HG03521 (cell line): ENCODE measurements around the gene HMGN3.
A peak's percentile ranks its signal among the peaks of the same experiment; 100 is the strongest.
"Not testable (repeated sequence)": the region's sequence is repeated elsewhere in the genome, so short reads cannot be mapped to it uniquely, and the experiment has no call there.

Experiments used
- ATAC-seq: cut with Tn5 transposase; IDR thresholded peaks from one replicate; pipeline ENCODE4 v1.9.1; 2021; ENCODE audit warnings: mild to moderate bottlenecking, moderate library complexity; ENCODE audit not compliant: unreplicated experiment

HMGN3 gene

DNA sequence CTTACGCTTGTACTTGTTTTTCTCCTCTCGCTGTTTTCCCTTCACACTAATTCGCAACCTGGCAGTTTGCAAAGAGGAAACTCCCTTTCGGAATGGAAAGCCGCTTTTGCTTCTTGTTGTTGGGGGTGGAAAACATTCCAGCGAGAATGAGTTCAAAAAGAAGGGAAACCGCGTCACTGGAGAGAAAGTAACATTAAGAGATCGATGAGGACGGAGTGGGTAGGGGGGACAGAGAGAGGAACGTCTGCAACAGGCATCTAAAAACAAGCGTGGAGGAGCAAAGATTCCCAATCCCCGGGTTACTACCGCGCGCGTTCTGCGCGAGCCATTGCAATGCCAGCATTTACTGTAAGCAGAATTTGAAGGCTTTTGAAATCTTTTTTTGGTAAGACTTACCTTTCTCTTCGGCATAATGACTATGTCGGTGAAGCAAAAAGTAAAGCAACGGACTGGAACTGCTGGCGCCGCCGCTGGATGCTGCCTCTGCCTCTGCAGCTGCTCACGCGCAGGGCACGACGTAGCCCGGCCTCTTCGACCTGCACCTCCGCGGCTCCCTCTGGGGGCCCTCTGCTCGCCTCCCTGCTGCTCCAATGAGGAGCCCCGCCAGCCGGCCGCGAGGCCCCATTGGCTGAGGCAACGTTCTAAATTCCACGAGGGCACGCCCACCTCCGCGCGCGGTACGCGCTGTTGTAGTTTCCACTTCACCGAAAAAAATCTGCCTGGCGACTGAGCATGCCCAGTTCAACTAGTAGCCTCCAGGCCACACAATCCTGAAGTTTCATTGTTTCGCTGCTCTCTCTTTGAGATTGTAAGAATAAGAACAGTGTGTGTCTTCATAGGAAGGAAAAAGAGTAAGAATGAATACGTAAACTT lies at the start of gene HMGN3:
HMGN3 (minus strand) TSS at position 533 of the 873 bp plus-strand sequence.
- ATAC-seq: peak; percentile 96

- no peak for ATAC-seq
These were observed 46.3 kb upstream of the HMGN3 start for GRCh38 chr6:79280756-79281155.

DNA sequence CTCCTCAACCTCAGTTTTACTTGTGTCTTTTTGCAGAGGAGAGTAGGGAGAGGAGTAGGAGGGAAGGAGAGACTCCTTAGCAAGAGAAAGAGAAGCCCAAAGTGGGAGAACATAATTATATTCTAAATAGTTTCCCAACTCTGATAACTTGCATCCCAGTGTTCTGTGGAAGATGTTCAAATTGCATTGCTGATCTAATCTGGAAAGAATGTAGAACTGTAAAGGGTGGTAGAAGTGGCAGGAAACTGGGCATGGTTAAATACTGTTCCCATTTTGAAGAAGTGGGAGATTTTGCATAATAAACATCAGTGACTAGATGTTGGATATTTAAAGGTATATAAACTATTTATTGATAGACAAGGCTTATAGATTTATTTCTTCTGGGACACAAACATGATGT lies 42.6 kb upstream of the HMGN3 start:
- ATAC-seq: no peak

DNA sequence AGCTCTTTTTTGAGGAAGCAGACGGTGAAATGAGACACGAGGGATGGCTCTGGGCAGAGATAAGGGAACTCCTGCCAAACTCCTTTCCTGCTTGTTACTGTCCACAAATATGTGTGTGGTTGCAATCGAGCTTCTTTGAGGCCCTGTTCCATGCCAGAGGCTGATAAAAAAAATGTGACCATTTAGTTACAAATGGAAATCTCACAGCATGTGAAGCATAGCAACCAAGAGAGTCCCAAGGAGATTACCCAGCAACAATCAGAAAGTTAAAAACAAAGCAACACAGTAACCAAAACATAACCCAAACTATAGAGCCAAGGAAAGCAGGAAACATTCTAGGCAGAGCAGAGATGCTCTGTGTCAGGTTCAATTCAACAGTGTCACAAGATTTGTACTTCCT lies 35.4 kb upstream of the HMGN3 start:
- no peak for ATAC-seq

- ATAC-seq: no peak
These were observed 32.6 kb upstream of the HMGN3 start for GRCh38 chr6:79267128-79267527.

DNA sequence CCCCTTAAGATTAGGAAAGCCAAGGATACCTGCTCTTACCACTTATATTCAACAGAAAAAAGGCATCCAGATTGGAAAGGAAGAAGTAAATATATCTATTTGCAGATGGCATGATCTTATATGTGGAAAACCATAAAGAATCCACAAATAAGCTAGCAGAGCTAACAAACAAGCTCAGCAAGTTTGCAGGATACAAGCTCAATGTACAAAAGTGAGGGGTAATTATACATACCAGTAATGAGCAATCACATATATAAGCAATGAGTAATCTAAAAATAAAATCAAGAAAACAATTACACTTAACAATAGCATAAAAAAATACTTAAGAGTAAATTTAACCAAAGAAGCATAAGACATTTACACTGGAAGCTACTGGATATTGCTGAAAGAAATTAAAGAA lies 31.6 kb upstream of the HMGN3 start:
- ATAC-seq: no peak

DNA sequence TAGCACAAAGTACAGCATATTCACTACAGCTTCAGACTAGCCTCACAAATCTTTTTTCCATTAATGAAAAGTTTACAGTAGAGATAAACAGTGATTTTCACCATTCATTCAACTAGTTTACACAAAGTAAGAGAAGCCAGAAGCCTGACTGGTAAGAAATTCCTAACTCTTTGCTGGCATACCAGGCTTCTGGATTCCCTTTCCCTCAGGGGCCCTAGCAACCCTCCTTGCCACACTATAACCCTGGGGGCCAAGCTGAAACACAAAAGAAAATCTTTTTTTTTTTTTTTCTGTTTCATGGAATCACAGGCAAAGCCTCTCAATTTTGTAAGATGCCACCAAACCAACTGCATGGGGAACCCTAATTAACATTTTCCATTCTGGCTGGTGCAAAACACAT lies 28.9 kb upstream of the HMGN3 start:
- no peak for ATAC-seq

GRCh38 chr6:79261666-79262065 lies 27.2 kb upstream of the HMGN3 start:
- ATAC-seq: no peak

DNA sequence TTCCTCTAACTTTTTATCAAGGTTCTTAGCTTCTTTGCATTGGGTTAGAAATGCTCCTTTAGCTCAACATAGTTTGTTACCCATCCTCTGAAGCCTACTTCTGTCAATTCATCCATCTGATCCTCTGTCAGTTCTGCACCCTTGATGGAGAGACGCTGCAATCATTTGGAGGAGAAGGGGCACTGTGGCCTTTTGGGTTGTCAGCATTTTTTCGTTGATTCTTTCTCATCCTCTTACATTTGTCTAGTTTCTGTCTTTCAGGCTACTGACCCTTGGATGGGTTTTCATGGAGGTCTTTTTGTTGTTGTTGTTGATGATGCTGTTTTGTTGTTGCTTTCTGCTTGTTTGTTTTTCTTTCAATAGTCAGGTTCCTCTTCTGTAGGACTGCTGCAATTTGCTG lies 26.3 kb upstream of the HMGN3 start:
- no peak for ATAC-seq

GRCh38 chr6:79257381-79258205 lies 23.1 kb upstream of the HMGN3 start:
- no peak for ATAC-seq

DNA sequence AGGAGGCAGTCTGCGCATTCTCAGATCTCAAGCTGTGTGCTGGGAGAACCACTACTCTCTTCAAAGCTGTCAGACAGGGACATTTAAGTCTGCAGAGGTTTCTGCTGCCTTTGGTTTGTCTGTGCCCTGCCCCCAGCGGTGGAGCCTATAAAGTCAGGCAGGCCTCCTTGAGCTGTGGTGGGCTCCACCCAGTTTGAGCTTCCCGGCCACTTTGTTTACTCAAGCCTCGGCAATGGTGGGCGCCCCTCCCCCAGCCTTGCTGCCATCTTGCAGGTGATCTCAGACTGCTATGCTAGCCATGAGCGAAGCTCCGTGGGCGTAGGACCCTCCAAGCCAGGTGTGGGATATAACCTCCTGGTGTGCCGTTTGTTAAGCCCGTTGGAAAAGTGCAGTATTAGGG lies 22.3 kb upstream of the HMGN3 start:
- not testable (repeated sequence) for ATAC-seq

DNA sequence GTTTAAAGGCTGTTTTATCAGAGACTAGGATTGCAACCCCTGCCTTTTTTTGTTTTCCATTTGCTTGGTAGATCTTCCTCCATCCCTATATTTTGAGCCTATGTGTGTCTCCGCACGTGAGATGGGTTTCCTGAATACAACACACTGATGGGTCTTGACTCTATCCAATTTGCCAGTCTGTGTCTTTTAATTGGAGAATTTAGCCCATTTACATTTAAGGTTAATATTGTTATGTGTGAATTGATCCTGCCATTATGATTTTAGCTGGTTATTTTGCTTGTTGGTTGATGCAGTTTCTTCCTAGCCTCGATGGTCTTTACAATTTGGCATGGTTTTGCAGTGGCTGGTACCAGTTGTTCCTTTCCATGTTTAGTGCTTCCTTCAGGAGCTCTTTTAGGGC lies 20.6 kb upstream of the HMGN3 start:
- ATAC-seq: not testable (repeated sequence)

GRCh38 chr6:79250559-79250958 lies 16.1 kb upstream of the HMGN3 start:
- no peak for ATAC-seq

- ATAC-seq: no peak
These were observed 15.6 kb upstream of the HMGN3 start for GRCh38 chr6:79250107-79250514.

GRCh38 chr6:79249136-79249535 lies 14.7 kb upstream of the HMGN3 start:
- no peak for ATAC-seq

GRCh38 chr6:79246891-79247290 lies 12.4 kb upstream of the HMGN3 start:
- peak; percentile 84 for ATAC-seq

DNA sequence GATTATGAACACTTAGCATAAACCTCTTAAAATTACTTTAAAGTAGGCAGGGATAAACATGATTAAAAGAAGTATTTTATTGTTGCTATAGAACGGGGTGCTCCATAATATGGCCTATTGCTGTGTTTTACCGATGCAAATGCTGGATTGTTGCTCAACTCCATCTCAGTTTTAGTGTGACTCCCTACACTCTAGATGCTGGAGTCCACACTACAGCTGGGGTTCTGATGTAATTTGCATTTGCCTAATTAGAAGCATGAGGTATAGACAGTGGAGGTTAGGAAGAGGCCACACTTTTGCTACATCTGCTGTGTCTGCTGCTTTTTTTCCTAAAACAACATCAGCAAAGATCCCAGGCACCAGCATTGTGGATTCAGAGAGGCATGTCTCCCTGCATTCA lies 6.7 kb upstream of the HMGN3 start:
- ATAC-seq: no peak

- no peak for ATAC-seq
These were observed 6.0 kb upstream of the HMGN3 start for GRCh38 chr6:79240509-79240908.

- ATAC-seq: no peak
These were observed 5.2 kb upstream of the HMGN3 start for GRCh38 chr6:79239536-79240168.

DNA sequence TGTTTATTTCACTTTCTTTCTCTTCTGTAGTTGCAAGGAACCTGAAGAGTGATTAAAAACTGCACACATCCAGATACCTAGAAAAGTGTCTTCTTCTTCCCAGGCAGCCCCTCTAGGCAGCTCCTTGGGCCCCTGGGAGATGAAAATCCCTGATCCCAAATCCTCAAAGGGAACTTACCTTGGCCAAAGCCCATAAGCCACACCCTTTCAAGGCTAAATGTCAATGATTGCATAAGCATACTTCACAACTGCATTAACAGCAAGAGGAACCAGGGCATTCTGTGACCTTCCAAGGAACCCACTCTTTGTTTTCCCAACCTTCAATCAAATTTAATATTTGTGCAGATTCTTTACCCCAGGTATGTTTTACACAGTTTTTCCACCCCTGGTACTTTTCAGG lies 4.4 kb upstream of the HMGN3 start:
- ATAC-seq: no peak

DNA sequence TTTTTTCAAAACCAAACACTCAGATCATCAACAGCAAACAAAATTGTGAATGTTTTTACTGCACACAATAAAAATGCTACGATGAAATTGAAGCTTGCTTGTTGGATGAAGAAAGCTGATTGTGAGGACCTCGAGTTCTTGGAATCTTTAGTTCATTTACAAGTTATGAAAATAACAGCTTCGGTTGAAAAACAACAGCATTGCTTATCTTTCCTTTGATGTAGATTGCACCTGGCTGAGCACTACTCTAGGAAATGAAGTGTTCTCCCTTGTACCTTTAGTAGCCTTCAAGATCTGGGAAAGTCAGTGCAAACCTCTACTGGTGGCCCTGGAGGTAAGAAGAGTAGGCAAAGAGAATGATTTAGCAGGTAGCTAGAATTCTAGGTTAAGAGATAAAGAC lies 2.2 kb upstream of the HMGN3 start:
- no peak for ATAC-seq
